ENCODE results near the gene TNS1. TPM values are rescaled to one million over a fixed set of nuclear protein-coding genes. Genes with fewer than 3 reads are reported as not detected.

Gene TNS1
- total RNA-seq, 1 experiment from 2014 or later, result 6.2 TPM

GRCh38 chr2:217948351-217948791, 54.4 kb downstream of the TNS1 start:
- Histone ChIP-seq H3K27ac (ENCODE audit: low read depth, low read length) (no peak overlapping the region), H3K9me3 (ENCODE audit: control insufficient read depth in 1 of 2, insufficient read depth in 1 of 2, low read depth in 1 of 2, low read length in 2 of 2) (no peaks in the 10 kb centered on the region), H3K9me2 (ENCODE audit: insufficient read depth) (no peaks in the 10 kb centered on the region), H3K79me2 (ENCODE audit: insufficient read depth, low read length) (no peaks in the 10 kb centered on the region), H3K36me3 (ENCODE audit: control insufficient read depth in 1 of 2, insufficient read depth in 2 of 2, low read length in 2 of 2) (no peaks in the 10 kb centered on the region), H2AFZ (ENCODE audit: low read depth, low read length, poor library complexity, severe bottlenecking) (no peak overlapping the region), H3K9ac (ENCODE audit: low read length) (no peak overlapping the region), H3K27me3 (ENCODE audit: insufficient read depth, low read length) (no peaks in the 10 kb centered on the region), H3K4me1 (ENCODE audit: control insufficient read depth in 1 of 2, insufficient read depth in 2 of 2, low read length in 2 of 2) (peaks cover 9% of the 10 kb centered on the region in 2 experiments; a peak in 3 of 4 replicates), H4K20me1 (ENCODE audit: insufficient read depth) (no peaks in the 10 kb centered on the region), H3K4me3 (replicated peaks in 1 of 2; ENCODE audit: low read depth in 1 of 2, low read length in 2 of 2) (no peak overlapping the region), H3K4me2 (ENCODE audit: low read length) (no peak overlapping the region)
- DNase-seq (ENCODE audit: low read depth, low spot score) (no peak), ATAC-seq (no peak)
- ChIA-PET CTCF (interaction anchor here (1.0 to 1.9 kb wide), 7 partner anchors 9 to 163 kb away, joined by 3 to 8 read pairs (median 5); no protein-coding TSS in a partner anchor), POLR2A (no interaction called here), RAD21 (ENCODE audit: low non-redundant PET in 1 of 2, low total read pairs in 2 of 2, uncharacterized antibody in 2 of 2, unreplicated experiment in 2 of 2) (no interaction called here)
- intact Hi-C loops (cut with micrococcal nuclease), result loop anchor here (1.0 kb wide), 1 partner anchor 40 kb away; no protein-coding TSS in a partner anchor
- TF ChIP-seq ZNF274 (IDR thresholded peaks at IDR 0.05; ENCODE audit: low read depth, low read length) (no peak), CTCF (IDR thresholded peaks at IDR 0.05 in 2 of 3, conservative IDR thresholded peaks at IDR 0.05 in 1 of 3; ENCODE audit: borderline replicate concordance in 1 of 3, insufficient read depth in 1 of 3, low read depth in 2 of 3, low read length in 2 of 3) (no peak), SIN3A (IDR thresholded peaks at IDR 0.05; ENCODE audit: low read depth) (no peak), TCF7L2 (IDR thresholded peaks at IDR 0.05; ENCODE audit: borderline replicate concordance, extremely low read depth, insufficient read depth, insufficient read length) (no peak), EZH2phosphoT487 (IDR thresholded peaks at IDR 0.05; ENCODE audit: borderline replicate concordance) (no peak), FOSL1 (IDR thresholded peaks at IDR 0.05; ENCODE audit: low read depth) (no peak), ELF1 (IDR thresholded peaks at IDR 0.05; ENCODE audit: borderline replicate concordance, low read depth) (no peak), MAX (IDR thresholded peaks at IDR 0.05) (no peak), EZH2 (IDR thresholded peaks at IDR 0.05) (no peak), POLR2AphosphoS5 (IDR thresholded peaks at IDR 0.05; ENCODE audit: low read depth, low read length) (no peak), RAD21 (IDR thresholded peaks at IDR 0.05; ENCODE audit: low read depth) (no peak), ATF3 (IDR thresholded peaks at IDR 0.05) (no peak), YY1 (IDR thresholded peaks at IDR 0.05; ENCODE audit: extremely low read depth, insufficient replicate concordance, low read depth, low read length) (no peak), REST (IDR thresholded peaks at IDR 0.05; ENCODE audit: low read depth) (no peak), JUND (IDR thresholded peaks at IDR 0.05) (no peak)
- no TSS peak for BruUV-seq (replicated peaks)

Data from HCT116 (cell line).